Epithelial cell of proximal tubule (primary cell): ENCODE measurements around the gene UQCC2. TPM values are rescaled to one million over a fixed set of nuclear protein-coding genes. Genes with fewer than 3 reads are reported as not detected.

Experiments used
- DNase-seq: peaks from one replicate; pipeline ENCODE4 v3.0.0-alpha.2; 2011; ENCODE audit warnings: low read depth
- H3K4me3 ChIP-seq: 2 replicates; pipeline ENCODE4 v1.5.1; 2011; ENCODE audit warnings: low read depth, mild to moderate bottlenecking, low read length
- total RNA-seq: library from RNA; depleted of rRNA; stranded (reverse); fragments of >200 nt; gene quantifications from 2 replicates; pipeline ENCODE4 v1.2.3, GENCODE V29; 2015
- TF ChIP-seq, protein P1 (sequence below): conservative IDR thresholded peaks from 2 replicates; pipeline ENCODE4 v1.5.1; 2012; ENCODE audit warnings: low read depth, mild to moderate bottlenecking, low read length

The UQCC2 gene
- total RNA-seq, 1 donor from 2014 or later, result 20.3 TPM

DNA sequence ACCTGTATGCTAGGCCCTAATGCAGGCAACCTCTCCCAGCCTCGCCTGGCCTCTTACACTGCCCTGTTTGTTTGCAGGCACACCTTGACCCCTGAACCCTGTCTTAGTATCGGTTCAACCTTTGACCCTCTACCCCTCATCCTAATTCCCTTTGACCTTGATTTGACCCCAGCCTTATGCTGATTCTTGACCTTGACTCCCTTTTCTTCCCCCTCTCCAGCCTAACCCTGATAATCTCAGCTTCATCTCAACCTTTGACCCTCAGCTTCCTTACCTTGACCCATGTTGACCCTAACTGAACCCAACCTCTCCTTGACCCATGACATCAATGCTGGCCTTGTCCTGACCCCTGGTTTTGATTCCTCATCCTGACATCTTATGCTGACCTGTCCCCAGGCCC is 33.8 kb downstream of the UQCC2 start:
- no peak overlapping the region for H3K4me3 ChIP-seq
- TF ChIP-seq, protein P1, sequence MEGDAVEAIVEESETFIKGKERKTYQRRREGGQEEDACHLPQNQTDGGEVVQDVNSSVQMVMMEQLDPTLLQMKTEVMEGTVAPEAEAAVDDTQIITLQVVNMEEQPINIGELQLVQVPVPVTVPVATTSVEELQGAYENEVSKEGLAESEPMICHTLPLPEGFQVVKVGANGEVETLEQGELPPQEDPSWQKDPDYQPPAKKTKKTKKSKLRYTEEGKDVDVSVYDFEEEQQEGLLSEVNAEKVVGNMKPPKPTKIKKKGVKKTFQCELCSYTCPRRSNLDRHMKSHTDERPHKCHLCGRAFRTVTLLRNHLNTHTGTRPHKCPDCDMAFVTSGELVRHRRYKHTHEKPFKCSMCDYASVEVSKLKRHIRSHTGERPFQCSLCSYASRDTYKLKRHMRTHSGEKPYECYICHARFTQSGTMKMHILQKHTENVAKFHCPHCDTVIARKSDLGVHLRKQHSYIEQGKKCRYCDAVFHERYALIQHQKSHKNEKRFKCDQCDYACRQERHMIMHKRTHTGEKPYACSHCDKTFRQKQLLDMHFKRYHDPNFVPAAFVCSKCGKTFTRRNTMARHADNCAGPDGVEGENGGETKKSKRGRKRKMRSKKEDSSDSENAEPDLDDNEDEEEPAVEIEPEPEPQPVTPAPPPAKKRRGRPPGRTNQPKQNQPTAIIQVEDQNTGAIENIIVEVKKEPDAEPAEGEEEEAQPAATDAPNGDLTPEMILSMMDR, result no peak
- DNase-seq, result no peak

DNA sequence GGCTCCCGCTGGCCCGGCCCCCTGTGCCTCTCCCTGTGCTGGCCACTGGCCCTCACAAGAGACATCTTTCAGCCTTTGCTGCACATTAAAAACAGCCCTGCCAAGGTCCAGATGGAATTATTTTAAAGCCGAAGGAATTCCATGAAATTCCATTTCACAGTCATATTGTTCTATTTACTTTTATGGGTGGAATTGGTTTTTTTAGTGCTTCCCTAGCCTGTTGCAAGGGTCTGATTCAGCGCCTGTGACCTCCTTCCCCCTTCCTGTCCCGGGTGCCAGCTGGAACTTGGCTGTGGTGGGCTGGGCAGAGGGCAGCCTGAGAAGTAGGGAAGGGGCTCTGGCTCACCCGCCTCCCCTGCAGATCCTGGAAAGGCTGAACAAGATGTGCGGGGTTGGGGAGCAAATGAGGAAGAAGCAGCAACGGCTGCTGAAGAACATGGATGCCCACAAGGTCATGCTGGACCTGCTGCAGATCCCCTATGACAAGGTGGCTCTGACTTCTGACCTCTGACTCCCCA is 34.3 kb downstream of the UQCC2 start:
- TF ChIP-seq, protein P1, result no peak
- no peak overlapping the region for H3K4me3 ChIP-seq
- no peak for DNase-seq

DNA sequence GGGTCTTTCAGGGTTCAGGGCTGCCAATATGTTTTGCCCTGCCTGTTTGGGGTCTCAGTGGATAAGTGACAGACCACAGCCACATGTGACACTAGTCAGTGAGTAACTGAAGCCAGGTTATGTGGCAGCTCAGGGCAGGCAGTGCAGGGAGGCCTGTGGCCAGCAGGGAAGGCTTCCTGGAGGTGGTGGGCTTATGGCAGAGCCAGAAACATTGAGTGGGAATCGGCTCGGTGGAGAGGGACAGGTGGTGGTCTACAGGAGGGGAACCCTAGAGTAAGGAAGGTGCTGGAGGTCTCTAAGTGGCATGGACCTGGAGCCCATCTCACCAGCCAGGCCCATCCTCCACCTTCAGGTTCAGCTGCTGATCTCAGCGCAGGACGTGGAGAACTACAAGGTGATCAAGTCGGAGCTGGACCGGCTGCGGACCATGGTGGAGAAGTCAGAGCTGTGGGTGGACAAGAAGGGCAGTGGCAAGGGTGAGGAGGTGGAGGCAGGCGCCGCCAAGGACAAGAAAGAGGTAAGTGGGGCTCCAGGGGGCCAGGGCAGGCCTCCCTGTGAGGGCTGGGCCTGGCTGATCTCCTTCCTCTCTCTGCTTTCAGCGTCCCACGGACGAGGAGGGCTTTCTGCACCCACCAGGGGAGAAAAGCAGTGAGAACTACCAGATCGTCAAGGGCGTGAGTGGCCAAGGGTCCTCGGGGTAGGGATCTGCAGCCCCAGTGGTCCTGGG is 34.9 kb downstream of the UQCC2 start:
- DNase-seq, result no peak
- TF ChIP-seq, protein P1, result no peak
- H3K4me3 ChIP-seq, result no peak overlapping the region

DNA sequence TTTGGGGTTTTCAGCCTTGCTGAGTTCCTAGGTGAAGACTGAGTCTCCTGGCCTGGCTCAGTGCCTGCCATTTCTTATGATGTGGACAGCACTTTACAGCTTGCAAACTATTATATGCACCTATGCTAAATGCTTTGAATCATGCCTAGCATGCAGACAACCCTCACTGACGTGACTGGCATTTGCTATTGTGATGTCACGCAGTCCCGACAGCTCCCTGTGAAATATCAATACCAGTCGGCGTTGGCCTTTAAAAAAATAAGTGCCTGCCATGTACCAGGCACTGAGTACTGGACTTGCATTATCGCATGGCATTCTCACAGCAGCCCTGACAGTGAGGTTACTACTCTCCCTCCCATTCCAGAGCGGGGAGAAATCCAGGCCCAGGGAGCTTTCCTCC is 35.5 kb downstream of the UQCC2 start:
- no peak overlapping the region for H3K4me3 ChIP-seq
- no peak for DNase-seq
- TF ChIP-seq, protein P1, result no peak

DNA sequence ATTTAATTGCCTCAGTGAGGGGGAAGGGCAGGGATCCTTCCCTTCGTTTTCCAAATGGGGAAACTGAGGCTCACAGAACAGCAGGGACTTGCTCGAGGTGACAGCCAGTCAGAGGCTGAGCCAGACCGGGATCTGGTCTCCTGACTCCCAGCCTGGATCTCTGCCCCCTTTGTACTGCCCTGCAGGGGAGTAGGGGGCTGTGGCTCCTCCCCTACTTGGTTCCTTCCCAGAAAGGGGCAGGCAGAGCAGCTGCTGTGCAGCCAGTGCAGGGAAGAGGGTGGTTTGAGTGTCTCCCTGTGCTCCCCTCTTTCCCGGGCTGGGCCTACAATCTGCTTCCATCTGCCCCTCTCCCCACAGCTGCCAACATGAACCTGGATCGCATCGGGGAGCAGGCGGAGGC is 37.6 kb downstream of the UQCC2 start:
- TF ChIP-seq, protein P1, result no peak

DNA sequence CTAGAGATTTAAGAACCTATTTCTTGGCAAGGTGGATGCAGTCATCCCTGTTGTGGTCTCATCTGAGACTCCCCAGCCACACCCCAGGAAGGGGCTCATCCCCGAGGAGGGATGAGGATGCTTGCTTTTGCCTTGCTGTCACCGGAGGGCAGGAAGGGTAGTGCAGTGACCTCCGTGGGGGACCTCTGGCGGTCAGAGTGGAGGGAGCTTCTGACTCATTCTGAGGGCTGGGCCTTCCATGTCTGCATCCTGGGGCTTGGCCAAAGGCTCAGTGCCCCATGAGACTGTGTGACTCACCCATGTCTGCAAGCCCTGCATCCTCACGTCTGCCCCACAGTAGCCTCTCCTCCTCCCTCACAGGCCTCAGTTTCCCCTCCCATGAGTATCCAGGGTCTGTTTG is 38.7 kb downstream of the UQCC2 start:
- H3K4me3 ChIP-seq, result no peak overlapping the region
- TF ChIP-seq, protein P1, result peak; percentile 69
- DNase-seq, result peak; percentile 61

More for the DNA sequence above, 37.6 kb downstream of the UQCC2 start:
- no peak for DNase-seq
- no peak overlapping the region for H3K4me3 ChIP-seq

DNA sequence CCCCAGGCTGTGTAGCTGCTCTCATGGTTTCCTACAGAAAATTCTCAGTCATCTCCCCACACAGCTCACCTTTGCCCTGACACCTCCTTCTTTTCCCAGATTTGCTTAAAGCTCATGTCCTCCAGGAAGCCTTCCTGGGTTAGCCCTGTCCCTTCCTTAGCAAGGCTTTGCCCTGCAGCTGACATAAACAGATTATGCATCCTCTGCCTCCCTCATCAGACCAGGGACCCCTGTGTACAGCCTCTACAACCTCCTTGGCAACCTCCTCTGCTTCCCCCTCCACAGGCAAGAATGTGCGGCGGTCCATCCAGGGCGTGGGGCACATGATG is 39.8 kb downstream of the UQCC2 start:
- TF ChIP-seq, protein P1, result no peak
- H3K4me3 ChIP-seq, result no peak overlapping the region
- DNase-seq, result no peak
